Skin of body (tissue), 2 donors: Measurements from ENCODE around the gene GINS2. TPM values are rescaled to one million over a fixed set of nuclear protein-coding genes. Genes with fewer than 3 reads are reported as not detected.

Experiments used
- DNase-seq: peaks from one replicate; lab custom pipeline; 2025; lab: John Stamatoyannopoulos, UW
- total RNA-seq: library from RNA; depleted of rRNA; stranded (reverse); fragments of >200 nt; gene quantifications from one replicate; pipeline ENCODE4 v1.2.3, GENCODE V29; 2014

The GINS2 gene
- total RNA-seq: 5.3 TPM

GRCh38 chr16:85688586-85689284 lies at the start of gene GINS2:
GINS2 (minus strand) TSS chr16:85688954; CDS start chr16:85688898, 56 bp downstream.
- peak; percentile 64 for DNase-seq

- no peak for DNase-seq
These were observed 48.2 kb upstream of the GINS2 start for GRCh38 chr16:85736921-85737320.

GRCh38 chr16:85735946-85736345 lies 47.2 kb upstream of the GINS2 start:
- no peak for DNase-seq

DNA sequence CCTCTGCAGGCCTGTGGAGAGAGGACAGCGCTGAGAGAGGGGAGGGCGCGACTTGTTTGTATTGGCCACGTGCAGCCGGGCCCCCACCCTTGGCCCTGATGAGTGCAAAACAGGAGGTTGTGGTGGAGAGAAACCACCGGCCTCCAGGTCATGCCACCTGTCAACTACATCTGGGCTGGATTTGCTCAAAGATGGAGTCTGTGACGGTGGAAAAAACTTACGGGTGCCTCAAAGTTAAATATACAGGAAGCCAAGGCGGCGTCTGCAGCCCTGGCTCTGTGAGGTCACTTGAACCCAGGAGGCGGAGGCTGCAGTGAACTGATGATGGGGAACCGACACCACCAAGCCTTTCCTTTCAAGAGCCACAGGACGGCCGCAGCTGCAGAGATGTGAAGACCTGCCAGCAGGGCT lies 46.5 kb upstream of the GINS2 start:
- DNase-seq: no peak

DNA sequence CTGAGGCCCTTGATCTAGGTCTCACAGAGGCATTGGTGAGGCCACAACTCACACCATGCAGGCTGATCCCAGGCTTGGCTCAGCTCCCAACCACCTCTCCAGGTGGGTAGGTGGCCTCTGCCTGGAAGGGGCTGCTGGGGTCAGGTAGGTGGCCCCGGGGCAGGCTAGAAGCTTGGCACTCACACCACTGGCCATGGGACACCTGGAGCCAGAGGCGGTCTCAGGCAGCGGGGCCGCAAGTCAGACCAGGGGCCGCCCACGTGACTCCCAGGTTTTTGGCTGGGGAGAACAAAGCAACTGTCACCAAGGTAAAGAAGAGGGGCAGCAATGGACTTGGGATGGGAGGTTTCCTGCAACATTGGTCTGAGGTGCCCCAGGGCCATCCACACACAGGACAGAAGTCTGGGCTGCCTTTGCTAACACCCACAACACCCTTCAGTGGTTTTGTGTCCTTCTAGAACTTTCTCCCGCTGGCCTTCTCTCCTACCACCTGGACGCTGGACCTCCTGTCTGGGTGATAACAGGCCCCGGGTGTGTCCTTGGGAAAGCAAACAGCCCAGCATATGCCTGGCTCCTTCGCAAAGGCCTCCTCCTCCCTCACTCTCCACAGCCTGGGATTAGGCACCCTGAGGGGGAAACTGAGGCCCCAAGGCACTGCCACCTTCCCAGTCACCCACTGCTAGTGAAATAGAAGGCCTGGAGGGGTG lies 45.7 kb upstream of the GINS2 start:
- no peak for DNase-seq

DNA sequence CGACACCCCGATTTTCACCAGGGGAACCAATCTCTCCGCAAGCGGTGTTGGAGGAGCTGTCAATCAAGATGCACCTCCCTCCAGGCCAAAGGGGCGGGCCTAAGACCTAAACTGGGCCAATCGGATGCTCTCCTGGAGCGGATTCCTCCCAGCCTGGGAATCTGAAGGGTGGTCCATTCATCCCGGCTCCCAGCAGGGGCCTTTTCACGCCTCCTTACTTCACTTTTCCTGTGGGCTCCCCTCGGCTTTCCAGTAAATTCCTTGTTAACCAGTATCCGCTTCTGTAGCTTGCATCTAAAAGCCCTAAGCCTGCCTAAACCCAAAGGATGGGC lies 45.1 kb upstream of the GINS2 start:
- no peak for DNase-seq

DNA sequence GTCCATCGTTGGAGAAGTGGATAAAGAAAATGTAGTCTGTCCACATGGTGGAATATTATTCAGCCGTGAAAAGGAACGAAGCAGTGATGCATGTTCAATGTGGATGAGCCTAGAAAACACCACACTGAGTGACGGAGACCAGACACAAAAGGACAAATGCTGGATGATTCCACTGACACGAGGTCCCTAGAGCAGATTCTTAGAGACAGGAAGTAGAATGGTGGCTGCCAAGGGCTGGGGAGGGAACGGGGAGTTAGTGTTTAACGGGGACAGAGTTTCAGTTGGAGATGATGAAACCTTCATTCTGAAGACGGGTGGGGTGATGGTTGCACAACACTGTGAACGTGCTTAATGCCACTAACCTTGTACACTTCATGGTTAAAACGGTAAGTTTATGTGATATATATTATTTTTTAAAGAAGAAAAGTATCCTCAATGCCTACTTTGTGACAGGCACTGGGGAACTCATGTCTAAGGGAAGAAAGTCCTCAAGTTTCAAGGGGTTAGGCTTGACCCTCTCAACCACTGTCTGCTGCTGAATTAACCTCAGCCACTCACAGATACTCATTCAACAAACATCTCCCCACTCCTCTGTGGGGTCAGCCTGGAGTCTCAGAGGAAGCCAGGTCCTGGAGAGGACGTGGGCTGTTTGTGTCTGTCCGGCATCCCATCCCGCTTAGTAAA lies 44.5 kb upstream of the GINS2 start:
- DNase-seq: no peak

- no peak for DNase-seq
These were observed 42.4 kb upstream of the GINS2 start for GRCh38 chr16:85731179-85731578.

GRCh38 chr16:85730186-85730465 lies 41.4 kb upstream of the GINS2 start:
- no peak for DNase-seq

GRCh38 chr16:85729452-85730185 lies 40.9 kb upstream of the GINS2 start:
- no peak for DNase-seq

- no peak for DNase-seq
These were observed 40.1 kb upstream of the GINS2 start for GRCh38 chr16:85728879-85729278.

GRCh38 chr16:85724936-85725335 lies 36.2 kb upstream of the GINS2 start:
- DNase-seq: no peak

GRCh38 chr16:85724126-85724879 lies 35.5 kb upstream of the GINS2 start:
- no peak for DNase-seq

- no peak for DNase-seq
These were observed 33.6 kb upstream of the GINS2 start for GRCh38 chr16:85722128-85722893.

- no peak for DNase-seq
These were observed 31.5 kb upstream of the GINS2 start for GRCh38 chr16:85720302-85720637.

DNA sequence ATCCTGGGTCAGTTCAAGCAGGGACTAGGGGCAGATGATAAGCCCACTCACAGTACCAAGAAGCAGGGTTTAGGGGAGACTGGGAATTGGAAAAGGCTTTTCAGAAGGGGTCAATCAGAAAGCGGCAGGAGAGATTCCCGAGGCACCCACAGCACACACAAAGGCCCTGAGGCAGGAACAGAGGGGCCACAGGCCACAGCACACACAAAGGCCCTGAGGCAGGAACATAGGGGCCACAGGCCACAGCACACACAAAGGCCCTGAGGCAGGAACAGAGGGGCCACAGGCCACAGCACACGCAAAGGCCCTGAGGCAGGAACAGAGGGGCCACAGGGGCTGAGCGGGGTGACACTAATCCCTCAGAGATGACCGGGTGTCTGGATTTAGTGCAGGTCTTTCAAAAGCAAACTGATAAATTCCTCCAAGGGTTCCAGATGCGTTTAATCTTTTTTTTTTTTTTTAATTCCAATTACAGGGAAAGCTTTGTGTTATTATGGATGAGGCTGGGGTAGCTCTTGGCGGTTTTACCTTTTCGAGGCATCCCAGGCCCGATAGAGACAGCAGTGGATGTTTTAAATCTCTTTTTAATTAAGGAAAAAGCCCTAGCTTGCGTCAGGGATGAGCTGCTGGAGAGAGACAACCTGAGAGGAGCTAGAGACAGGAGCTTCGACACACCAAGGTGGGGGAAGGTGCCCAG lies 31.0 kb upstream of the GINS2 start:
- no peak for DNase-seq

DNA sequence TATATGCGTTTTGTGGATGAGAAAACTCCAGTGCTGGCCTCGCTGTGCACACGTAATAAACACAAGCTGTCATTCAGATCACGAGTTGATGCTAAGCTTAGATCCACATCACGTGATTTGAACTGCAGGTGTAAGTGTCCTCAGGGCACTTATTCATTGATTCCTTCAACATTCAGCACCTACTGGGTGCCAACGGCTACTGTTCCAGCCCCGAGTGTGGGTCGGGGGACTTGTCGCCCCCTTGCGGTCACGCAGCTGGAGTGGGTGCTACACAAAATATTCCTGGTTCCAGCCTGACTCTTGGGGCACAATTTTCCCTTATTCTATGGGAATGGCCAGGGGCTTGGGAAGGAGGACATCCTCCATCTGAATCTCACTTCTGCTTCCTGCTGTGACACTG lies 29.9 kb upstream of the GINS2 start:
- no peak for DNase-seq

DNA sequence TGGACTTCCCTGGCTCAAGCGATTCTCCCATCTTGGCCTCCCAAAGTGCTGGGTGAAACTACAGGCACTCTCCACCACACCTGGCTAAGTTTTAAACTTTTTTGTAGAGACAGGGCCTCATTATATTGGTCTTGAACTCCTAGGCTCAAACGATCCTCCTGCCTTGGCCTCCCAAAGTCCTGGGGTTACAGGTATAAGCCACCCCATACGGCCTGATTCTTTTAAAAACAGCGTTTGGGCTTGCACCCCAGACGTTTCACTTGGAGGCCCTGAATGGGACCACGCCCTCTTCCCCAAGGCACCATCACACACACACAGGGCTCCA lies 29.4 kb upstream of the GINS2 start:
- no peak for DNase-seq

- DNase-seq: peak; percentile 22
These were observed 28.8 kb upstream of the GINS2 start for GRCh38 chr16:85717393-85718152.

- no peak for DNase-seq
These were observed 27.9 kb upstream of the GINS2 start for GRCh38 chr16:85716680-85717038.
